ENCODE data around the gene SDK1. TPM values are rescaled to one million over a fixed set of nuclear protein-coding genes. Genes with fewer than 3 reads are reported as not detected.

Gene SDK1
- 3.9 and 5.0 TPM in 2 replicates for total RNA-seq

DNA sequence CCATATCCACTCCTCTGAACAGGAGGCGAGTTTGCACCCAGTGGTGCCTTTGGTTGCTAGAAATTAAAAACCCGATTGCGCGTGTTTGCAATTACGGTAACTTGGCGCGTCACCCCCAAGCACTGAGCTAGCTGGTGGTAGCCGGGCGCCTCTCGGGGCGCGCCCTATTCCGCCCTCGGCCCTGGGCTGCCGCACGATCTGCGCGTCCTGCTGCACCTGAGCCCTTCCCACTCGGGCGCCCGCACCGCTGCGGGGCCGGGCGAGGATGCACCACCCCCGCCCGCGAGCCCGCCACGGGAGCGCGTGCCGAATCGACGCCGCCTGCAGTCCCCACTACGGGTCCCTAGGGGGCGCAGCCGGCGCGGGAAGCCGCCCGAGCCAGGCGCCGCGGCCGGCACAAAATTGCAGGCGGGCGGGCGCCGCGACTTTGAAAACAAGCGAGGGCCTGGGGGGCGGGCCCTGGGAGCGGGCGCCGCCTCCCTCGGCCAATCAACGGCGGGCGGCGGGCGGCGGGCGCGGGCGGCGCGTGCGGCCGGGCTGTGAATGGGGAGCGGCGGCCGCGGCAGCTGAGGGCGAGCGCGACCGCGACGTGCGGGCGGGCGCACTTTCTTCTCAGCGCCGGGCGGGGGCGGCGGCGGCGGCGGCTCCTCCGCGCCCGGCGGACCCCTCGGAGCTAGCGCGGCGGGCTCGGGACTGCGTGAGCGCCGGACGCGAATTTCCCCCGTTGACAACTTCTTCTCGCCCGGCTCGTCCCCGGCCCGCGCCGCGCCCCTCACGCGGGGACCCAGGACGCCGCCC lies at the start of gene SDK1:
Gene SDK1 (plus strand): TSS at position 602 of the 798 bp plus-strand sequence. CDS start 335 bp downstream, outside the sequence.
- no peaks in the 10 kb centered on the region for H3K36me3 ChIP-seq (ENCODE audit: control insufficient read depth, insufficient read depth, low read length)
- H3K27me3 ChIP-seq (ENCODE audit: control insufficient read depth, insufficient read depth, low read length), result no peaks in the 10 kb centered on the region
- TF ChIP-seq, protein P1, sequence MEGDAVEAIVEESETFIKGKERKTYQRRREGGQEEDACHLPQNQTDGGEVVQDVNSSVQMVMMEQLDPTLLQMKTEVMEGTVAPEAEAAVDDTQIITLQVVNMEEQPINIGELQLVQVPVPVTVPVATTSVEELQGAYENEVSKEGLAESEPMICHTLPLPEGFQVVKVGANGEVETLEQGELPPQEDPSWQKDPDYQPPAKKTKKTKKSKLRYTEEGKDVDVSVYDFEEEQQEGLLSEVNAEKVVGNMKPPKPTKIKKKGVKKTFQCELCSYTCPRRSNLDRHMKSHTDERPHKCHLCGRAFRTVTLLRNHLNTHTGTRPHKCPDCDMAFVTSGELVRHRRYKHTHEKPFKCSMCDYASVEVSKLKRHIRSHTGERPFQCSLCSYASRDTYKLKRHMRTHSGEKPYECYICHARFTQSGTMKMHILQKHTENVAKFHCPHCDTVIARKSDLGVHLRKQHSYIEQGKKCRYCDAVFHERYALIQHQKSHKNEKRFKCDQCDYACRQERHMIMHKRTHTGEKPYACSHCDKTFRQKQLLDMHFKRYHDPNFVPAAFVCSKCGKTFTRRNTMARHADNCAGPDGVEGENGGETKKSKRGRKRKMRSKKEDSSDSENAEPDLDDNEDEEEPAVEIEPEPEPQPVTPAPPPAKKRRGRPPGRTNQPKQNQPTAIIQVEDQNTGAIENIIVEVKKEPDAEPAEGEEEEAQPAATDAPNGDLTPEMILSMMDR (IDR thresholded peaks at IDR 0.05; ENCODE audit: insufficient read depth, low read length, poor library complexity, severe bottlenecking), result peak; percentile 19
- H3K4me3 ChIP-seq (ENCODE audit: low read depth, low read length), result peak within 1 kb of the TSS; percentile 67
- DNase-seq (ENCODE audit: low read depth), result peak; percentile 38

DNA sequence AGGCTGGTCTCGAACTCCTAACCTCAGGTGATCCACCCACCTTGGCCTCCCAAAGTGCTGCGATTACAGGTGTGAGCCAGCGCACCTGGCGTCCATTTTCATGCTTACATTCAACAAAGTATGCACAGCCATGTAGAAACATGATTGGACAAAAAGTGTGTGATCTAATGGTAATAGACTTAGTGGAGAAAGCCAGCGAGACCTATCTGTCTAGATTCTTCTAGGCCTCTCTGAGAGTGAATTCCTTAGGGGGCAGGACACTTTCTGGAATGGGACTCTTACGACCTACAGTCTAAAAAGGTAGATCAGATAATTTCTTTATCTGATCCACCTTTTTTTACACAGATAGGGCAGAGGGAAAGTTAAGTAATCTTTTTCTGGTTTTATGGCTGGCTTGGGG lies 46.3 kb upstream of the SDK1 start:
- no peak for DNase-seq (ENCODE audit: low read depth)
- TF ChIP-seq, protein P1 (IDR thresholded peaks at IDR 0.05; ENCODE audit: insufficient read depth, low read length, poor library complexity, severe bottlenecking), result no peak
- H3K36me3 ChIP-seq (ENCODE audit: control insufficient read depth, insufficient read depth, low read length), result no peaks in the 10 kb centered on the region
- H3K4me3 ChIP-seq (ENCODE audit: low read depth, low read length), result no peak overlapping the region
- no peaks in the 10 kb centered on the region for H3K27me3 ChIP-seq (ENCODE audit: control insufficient read depth, insufficient read depth, low read length)

DNA sequence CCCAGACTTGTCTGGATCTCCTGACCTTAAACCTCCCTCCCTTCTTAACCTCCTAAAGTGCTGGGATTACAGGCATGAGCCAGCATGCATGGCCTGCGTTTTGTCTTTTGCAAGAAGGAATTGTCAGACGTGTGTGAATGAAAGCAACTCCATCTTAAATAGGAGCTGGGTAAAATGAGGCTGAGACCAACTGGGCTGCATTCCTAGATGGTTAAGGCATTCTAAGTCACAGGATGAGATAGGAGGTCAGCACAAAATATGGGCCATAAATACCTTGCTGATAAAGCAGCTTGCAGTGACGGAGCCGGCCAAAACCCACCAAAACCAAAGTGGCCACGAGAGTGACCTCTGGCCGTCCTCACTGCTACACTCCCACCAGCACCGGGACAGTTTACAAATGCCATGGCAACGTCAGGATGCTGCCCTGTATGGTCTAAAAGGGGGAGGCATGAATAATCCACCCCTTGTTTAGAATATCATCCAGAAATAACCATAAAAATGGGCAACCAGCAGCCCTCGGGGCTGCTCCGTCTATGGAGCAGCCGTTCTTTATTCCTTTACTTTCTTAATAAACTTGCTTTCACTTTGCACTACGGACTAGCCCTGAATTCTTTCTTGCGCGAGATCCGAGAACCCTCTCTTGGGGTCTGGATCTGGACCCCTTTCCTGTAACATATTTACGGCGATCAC lies 41.2 kb upstream of the SDK1 start:
- H3K4me3 ChIP-seq (ENCODE audit: low read depth, low read length), result peak overlapping the region; percentile 29
- no peaks in the 10 kb centered on the region for H3K36me3 ChIP-seq (ENCODE audit: control insufficient read depth, insufficient read depth, low read length)
- TF ChIP-seq, protein P1 (IDR thresholded peaks at IDR 0.05; ENCODE audit: insufficient read depth, low read length, poor library complexity, severe bottlenecking), result no peak
- H3K27me3 ChIP-seq (ENCODE audit: control insufficient read depth, insufficient read depth, low read length), result no peaks in the 10 kb centered on the region
- no peak for DNase-seq (ENCODE audit: low read depth)

GRCh38 chr7:3260401-3260715 lies 40.7 kb upstream of the SDK1 start:
- no peak for DNase-seq (ENCODE audit: low read depth)
- H3K27me3 ChIP-seq (ENCODE audit: control insufficient read depth, insufficient read depth, low read length), result no peaks in the 10 kb centered on the region
- peak overlapping the region; percentile 29 for H3K4me3 ChIP-seq (ENCODE audit: low read depth, low read length)
- TF ChIP-seq, protein P1 (IDR thresholded peaks at IDR 0.05; ENCODE audit: insufficient read depth, low read length, poor library complexity, severe bottlenecking), result no peak
- H3K36me3 ChIP-seq (ENCODE audit: control insufficient read depth, insufficient read depth, low read length), result no peaks in the 10 kb centered on the region

DNA sequence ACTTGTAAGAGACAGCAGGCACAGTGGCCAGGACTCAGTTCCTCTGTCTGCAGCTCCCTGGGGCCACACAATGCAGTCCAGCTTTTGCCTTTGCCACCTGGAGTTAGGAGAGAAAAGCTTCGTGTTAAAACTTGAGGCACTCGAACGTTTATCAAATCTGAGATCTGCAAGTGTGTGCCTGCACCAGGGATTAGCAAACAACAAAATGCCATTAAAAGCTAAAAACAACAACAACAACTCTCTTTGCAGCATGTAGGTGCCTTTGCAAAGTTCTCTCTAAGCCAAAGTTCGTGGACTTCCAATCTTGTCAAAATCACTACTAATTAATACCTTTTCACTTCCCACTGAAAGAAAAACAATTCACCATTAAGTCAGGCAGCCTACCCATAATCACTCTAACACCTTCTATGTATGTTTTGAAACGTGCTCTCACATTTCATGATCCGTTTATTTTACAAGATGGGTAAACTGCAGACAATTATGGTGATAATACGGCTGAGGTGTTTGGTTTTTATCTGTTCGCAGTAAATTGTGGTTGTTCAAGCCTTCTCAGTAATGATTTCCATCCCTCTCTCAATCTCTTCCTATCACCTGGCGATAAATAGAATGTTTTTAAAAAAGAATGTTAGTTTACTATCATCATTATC lies 36.2 kb upstream of the SDK1 start:
- DNase-seq (ENCODE audit: low read depth), result no peak
- Histone ChIP-seq H3K27me3 (ENCODE audit: control insufficient read depth, insufficient read depth, low read length) (no peaks in the 10 kb centered on the region), H3K4me3 (ENCODE audit: low read depth, low read length) (no peak overlapping the region), H3K36me3 (ENCODE audit: control insufficient read depth, insufficient read depth, low read length) (no peaks in the 10 kb centered on the region)
- TF ChIP-seq, protein P1 (IDR thresholded peaks at IDR 0.05; ENCODE audit: insufficient read depth, low read length, poor library complexity, severe bottlenecking), result no peak

Data from kidney epithelial cell (primary cell).